Germinal center (tissue), 1 donor: ENCODE measurements around the gene SLC12A7.
"Not testable (repeated sequence)": the region's sequence is repeated elsewhere in the genome, so short reads cannot be mapped to it uniquely, and the experiment has no call there.

Experiments used
- DNase-seq: peaks from one replicate; pipeline ENCODE4 v3.0.0; 2012; ENCODE audit warnings: mixed read lengths, low spot score

SLC12A7 gene

DNA sequence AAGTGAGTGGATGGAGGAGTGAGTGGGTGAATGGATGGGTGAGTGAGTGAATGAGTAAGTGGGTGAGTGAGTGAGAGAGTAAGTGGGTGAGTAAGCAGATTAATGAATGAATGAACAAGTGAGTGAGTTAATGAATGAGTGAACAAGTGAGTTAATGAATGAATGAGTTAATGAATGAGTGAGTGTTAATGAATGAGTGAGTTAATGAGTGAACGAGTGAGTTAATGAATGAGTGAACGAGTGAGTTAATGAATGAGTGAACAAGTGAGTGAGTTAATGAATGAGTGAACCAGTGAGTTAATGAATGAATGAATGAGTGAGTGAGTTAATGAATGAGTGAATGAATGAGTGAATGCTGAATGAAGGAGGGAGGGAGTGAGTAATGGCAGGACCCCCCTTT, 76.9 kb downstream of the SLC12A7 start:
- DNase-seq: no peak

DNA sequence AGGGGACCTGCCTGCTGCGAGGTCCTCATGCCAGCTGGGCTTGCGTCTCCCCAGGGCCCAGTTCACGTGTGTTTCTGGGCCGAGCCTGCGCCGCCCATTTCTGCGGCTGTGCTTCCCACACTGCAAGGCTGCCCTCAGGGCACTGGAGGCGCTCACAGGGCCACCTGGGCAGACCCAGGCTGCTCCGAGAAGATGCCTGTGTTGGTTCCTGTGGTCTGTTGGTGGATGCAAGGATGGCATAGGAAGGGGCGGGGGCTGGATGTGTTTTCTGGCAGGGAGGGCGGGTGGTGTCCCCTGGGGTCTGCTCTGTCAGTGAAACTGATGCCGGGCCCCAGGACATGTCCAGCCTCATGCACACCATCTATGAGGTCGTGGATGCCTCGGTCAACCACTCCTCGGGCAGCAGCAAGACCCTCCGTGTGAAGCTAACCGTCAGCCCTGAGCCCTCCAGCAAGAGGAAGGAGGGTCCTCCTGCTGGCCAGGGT, 77.4 kb downstream of the SLC12A7 start:
- DNase-seq: no peak

DNA sequence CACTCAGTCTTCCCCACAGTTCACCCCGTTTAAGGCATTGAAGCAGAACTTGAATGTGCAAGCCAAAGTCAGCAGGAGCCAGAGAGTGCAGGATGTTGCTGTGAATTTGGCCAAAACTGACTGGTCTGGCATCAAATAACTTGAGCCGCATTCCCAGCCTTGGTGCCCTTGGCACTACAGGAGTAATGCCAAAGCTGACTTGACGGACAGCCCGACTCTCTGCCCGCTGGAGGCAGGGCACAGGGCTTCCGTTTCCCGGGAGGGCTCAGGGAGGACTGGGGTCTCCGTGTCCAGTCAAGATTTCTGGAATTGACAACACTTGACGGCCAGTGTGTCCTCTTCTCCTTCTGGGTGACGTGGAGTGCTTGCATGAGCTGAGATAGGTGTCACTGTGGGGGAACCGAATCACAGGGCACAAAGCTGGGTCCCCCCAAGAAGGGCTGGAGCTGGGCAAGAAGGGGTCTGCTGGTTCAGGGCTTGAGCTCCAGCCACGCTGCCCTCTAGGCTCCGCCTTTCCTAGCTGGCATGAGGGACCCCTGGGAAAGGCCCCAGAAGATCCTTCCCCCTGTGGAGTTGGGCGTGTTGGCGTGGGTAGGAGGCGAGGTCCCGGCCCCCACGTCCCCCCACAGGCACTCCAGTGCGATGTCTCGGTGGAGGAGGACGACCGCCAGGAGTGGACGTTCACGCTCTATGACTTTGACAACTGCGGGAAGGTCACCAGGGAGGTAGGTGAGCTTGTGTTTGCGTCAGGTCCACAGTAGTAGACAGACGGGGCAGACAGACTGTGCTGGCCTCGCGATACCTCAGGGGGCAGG, 78.0 kb downstream of the SLC12A7 start:
- DNase-seq: no peak

DNA sequence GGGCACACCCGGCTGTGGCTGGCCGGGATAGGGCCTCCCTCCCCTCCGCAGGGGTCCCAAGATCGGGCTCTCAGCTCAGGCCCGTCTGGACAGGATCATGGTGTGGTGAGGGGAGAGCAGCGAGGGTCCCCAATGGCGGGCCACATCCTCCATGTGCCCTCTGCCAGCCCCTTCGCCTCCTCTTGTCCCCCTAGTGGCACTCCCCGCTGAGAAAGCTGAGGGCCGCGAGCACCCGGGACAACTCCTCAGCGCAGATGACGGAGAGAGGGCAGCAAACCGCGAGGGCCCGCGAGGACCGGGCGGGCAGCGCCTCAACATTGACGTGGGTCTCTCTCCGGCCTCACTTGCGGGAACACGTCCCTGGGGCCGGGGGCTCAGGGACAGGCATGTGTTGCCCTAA, 78.7 kb downstream of the SLC12A7 start:
- DNase-seq: no peak

DNA sequence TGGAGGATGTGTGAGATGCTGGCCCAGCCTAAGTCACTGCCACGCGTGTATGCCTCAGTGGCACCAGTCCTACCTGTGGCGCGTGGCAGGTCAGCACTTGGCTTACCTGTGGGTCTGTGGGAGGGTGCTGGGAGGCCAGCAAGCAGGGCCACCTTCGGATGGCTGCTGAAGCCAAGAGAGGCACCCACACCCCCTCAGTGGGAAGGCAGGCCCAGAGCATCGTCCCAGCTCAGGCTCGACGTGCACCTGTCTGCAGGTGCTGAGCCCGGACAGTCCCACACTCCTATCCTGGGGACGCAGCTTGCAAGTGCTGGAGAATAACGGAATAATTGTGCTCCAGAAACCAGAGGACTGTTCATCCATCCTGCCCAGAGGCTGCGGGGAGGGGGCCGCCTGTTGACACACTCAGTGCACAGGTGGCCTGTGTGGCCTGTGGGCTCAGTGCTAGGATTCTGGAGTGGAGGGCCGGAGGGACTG, 79.3 kb downstream of the SLC12A7 start:
- no peak for DNase-seq

DNA sequence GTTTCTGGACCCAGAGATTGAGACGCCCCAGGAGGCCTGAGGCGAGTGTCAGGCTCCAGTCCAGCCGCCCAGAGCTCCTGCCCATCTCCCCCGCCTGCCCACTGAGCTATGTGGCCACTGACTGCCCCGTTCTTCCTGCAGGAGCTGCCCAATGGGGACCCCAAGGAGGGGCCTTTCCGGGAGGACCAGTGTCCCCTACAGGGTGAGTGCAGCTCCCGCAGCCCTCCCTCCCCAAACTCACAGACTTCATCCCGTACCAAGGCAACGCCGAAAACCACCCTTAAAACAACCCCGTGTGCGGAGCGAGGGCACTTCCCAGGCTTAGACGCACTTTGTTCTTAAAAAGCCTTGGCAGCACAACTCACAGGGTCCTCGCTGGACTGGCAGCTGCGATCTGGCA, 79.9 kb downstream of the SLC12A7 start:
- DNase-seq: no peak

DNA sequence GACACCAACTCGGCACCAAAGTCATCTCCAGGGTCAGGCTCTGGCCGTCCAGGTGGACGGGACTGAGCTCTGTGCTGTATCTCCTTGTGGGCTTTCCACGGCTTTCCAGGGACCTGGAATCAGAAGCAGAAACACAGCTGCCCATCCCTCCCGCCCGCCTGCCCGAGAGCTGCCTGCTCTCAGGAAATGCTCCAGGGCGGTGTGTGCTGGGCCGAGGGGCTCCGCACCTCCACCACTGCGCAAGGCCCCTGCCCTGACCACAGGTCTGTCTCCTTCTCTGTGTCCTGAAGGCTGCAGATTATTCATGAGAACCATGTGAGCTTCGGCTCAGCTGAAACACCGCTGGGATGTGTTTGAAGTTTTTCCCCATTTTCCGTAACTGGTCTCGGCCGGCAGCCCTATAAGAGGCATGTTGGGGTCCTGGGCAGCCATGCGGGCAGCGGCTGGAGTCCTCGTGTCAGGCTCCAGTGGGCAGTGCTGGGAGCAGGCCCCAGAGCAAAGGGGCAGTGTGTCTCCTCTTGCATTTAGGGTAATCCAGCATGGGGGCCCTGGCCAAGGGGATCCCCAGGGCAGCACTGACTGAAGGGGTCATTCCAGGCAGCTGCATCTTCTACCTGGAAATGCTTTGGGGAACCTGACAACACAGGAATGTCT, 80.4 kb downstream of the SLC12A7 start:
- DNase-seq: no peak

DNA sequence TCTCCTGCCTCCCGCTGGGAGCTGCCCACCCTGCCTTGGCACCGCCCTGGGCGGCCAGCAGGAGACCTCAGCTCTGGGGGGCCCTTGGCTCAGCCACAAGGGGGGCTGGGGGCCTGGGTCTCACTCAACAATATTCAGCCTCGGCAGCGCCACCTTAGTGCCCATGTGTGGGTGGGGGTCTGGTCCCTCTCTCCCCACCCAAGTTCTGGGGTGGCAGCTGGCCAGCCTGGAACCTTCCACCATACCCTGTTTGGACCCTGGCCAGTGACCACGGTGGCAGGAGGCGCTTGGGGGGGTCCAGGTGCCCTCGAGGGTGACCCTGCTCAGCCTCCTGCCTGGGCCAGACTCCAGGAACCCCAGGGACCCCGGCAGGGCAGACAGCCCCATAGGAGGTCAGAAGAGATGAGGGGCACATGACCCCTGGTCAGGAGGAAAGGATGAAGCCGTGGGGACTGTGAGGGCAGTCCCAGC, 81.0 kb downstream of the SLC12A7 start:
- DNase-seq: no peak

DNA sequence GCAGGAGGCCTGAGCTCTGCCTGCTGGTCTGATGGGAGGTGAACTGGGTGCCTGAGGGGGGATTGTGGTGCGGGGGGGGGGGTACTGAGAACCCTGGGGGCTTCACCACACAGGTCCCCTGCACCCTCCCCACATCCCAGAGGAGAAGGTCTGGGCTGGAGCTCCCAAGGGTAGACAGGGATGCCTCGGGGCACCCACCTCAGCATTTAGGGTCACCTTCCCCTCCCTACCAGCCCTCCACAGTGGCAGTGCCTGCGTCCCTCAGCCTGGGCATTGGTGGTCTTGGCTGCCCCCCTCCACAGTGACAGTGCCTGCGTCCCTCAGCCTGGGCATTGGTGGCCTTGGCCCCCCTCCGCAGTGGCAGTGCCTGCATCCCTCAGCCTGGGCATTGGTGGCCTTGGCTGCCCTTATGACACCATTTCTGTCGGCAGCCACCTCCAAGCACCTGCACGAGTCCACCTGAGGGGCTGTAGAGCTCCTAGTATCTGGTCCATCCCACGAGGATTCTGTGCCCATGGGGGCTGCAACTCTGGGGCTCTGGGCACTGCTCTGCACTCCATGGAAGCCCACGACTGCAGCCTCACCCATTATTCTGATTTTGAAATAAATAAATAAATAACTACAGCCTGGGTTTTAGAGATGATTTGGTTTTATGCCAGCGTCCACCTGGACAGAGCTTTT, 81.8 kb downstream of the SLC12A7 start:
- DNase-seq: no peak

DNA sequence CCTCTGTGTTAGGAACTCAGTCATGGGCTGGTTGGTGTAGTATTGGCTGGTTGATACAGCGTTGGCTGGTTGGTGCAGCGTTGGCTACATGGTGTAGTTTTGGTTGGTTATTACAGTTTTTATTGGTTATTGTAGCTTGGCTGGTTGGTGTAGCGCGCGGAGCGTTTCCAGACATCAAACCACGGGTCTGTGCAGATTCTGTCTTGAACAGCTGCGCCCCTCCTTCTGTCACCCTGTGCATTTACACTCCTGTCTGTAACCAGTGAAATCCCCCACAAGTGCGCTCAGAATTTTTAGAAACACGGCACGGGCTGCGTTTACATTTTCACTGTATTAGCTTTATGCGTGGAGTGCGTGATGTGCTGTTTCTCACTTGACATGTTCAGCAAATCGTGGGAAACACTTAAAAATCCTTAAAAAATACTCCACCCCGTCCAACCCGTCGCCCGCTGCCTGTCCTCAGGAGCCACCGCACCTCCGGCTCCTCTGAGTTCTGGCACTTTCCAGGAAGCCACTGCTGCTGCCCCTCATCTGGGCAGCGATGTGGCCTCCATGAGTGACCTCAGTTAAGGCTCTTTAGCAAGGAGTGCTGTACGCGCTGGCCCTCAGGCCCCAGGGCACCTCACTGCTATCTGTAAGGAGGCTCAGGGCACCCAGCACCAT, 82.5 kb downstream of the SLC12A7 start:
- no peak for DNase-seq

DNA sequence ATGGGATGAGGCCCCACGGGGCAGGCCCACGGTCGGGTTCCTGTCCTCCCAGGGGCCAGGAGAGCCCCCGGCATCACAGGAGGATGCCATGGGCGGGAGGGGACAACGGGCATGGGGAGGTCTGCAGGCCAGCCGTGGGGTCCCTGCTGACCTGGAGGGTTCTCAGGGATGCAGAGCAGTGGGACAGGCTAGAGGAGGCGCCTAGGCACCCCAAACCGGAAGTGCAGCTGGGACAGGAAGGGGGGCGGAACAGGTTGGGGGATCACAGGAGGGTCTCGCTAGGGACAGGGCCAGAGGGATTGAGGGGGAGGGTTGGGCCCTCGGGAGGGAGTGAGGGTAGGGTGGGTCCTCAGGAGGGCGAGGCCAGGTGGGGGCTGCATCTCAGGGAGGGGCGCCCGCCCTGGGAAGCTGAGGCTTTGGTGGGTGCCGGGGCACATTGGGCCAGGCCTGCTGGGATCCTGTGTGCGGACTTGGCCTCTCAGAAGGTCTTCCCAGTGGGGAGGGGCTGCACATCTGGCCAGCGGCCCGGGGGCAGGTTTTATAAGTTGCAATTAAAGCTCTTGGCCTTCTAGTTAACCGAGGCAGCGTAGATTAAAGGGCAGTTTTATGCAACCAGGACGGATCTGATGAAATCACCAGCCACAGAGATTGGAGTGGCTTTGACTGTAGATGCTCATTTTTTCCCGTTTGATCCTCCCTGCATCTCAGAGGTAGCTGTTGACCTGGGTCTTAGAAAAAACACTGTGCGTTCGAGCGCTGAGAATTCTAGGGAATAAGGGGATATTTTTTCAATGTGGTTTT, 83.2 kb downstream of the SLC12A7 start:
- no peak for DNase-seq

DNA sequence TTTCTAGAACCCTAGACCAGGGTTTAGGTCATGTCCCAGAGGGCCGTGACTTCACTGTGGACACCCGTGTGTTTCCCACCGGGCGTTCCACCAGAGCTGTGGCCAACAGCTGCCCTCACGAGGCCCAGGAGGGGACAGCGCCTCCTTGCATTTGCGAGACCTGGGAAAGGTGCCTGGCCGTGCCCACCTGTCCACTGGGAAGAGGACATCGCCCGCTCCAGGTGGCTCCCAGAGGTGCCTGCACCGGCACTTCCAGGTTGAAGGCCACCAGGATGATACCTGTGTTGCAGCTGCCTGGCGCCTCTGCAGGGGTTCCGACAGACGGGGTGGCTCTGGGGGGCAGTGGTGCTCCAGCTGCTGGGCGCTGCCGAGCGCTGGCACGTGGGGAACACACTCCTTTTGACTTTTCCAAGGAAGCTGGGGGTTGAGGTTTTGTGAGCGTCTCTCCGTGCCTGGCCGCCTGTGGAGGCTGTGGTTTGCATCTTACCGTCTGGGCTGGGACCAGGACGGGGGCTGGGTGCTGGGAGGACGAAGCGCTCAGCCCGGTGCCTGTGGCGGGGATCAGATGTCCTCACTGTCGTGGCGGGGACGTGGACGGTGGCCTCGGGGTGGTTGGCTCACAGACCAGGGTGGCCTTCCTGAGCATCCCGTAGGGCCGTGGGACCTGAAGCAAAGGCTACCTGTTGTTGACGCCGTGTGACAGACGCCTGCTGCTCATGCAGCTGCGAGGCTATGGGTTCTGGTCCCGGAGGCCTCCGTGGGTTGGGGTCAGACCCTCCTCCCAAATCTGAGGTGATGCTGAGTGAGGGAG, 84.0 kb downstream of the SLC12A7 start:
- DNase-seq: no peak

DNA sequence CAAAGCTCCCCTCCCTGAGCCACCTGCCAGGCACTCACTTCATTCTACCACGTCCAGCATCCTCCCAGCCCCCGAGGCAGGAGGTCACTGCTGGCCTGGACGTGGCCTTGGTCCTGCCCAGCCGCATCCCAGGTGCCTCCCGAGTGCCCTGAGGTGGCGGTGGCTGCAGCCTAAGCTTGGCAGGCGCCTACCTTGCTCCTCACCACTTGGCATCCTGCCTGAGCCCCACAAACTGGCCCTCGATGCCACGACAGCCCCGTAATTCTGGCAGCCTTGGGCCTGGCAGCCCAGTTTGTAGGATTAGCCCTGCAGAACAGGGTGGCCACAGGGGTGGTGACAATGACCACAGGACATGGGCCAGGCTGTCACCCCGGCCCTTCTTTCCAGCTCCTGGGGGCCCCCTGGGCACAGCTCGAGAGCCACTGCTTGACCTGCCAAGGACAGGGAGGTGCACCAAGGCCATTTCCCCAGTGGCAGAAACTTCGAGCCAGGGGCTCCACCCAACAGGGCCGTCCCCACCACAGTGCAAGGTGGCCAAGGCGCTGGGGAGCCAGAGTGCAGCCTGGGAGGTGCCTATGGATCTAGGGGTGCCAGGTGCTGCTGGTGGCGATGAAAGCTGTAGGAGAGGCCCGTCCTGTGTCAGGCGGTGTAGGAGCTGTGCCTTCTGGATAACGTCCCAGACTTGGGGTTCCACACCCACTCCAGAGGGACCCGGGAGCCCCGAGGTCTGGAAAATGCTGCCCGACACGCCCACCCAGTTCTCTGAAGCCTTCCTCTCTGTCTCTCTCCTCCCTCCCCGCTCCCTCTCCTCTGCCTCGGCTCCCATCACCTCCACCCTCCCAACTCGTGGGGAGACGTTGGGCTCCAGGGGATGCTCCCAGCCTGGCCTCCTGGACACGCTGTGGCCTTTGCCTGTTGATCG, 84.9 kb downstream of the SLC12A7 start:
- DNase-seq: no peak

DNA sequence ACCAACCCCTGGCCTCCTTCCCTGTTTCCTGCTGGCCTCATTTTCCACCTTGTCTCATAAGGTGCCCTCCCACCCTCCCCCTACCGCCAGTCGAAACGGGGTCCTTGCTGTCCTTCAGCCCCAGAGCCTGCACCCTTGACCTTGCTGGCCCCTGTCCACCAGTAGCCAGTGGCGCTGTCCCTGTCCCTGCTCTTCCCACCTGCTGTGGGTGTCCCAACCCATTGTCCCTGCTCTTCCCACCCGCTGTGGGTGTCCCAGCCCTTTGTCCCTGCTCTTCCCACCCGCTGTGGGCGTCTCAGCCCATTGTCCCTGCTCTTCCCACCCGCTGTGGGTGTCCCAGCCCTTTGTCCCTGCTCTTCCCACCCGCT, 89.9 kb downstream of the SLC12A7 start:
- not testable (repeated sequence) for DNase-seq

DNA sequence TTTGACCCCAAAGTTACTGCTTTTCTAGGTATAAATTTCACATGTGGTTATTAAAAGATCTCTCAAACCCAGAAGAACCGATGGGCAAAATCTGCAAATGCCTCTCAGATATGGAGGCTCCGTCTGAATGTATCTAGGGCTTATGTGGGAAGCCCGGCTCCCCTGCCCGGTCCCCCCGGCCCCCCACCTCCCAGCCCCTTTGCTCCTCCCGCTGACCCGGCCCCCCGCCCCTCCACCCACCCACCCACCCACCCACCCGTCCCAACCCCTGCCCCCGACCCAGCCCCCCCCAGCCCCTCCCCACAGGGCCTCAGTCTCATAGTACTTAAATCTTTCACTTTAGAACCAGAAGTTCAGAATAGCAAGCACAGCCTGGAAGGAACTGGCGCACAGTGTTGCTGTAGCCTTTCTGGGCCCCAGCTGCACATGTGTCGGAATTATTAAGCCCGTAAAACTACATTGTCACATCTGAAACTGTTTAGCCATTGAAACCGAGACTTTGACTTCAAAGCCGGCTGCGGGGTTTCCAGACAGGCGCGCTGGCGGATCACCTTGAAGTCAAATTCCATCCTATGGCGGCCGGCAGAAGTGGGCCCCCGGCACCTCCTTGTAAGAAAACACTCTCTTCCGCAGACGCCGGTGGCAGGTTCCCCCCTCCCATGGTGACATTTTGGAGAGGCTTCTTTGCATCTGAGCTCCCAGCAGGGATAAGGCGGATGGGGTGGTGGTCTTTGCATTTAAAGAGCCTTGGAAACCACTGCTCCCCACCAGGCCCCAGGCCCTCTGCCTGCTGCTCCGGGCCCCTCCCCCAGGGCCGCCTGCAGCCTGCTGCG, 90.5 kb downstream of the SLC12A7 start:
- no peak for DNase-seq

DNA sequence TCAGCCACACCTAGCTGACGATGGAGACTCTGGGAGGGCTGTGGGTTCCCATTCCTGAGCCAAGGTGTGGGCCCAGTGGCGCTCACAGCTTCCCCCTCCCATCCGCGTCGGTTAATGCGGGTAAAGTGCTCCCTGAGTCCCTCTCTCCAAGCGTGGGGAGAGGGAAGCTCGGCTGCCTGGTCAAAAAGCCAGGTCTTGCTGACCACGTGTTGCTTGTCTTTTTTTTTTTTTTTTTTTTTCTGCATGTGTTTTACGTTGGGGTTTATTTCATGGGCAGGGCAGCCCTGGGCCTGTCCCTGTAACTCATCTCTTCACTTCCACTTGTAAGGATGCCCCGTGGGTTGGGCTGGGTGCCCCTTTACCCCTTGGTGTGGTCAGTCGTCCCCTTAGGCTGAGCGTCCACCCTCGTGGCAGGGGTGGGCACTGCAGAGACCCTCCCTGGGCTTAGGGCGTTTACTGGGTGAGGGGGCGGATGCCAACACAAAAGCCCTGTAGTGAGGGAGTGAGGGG, 91.4 kb downstream of the SLC12A7 start:
- DNase-seq: no peak

DNA sequence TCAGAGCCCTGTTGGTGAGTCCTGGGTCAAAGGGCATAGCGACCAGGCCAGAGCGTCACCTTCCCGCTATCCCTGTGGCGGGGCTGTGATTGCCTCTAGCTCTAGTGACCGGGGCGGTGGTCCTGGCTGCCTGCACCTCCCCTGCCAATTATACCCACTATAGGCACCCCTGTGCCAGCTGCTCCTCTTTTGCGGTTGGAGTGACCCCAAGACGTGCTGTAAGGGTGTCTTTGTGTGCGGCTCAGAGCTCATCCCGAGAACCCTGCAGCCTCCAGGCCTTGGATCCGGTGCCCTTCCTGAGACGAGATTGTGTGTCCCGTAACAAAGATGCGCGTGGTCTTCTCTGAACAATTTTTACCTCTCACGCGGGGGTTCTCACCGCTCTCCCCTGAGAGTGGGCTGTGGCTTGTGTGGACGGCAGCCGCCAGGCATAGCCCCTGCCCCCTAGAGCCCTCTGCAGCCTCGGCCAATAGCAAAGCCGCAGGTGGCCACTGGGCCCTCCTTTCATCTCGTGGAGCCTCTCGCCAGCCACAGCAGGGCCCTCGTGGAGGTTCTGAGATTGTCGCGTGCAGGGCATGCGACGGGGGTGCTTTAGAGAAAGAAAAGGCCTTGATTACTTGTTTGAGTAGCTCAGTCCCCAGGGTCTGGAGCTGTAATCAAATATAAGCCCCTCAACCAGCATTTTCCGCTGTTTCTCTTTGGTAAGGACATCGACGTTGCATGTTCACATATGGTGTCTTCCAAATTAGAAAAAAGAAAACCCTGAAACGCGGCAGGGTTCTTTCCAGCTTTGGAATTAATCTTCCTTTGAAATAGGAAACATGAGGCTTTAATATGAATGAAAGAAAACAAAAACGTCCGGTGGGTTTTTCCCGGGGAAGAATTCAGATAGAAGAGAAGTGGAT, 92.6 kb downstream of the SLC12A7 start:
- DNase-seq: no peak
